GM19328 (cell line): ENCODE data around the gene C16orf95.

Experiments
- ATAC-seq: cut with Tn5 transposase; IDR thresholded peaks from one replicate; pipeline ENCODE4 v1.9.1; 2021; ENCODE audit warnings: mild to moderate bottlenecking, moderate library complexity; ENCODE audit not compliant: unreplicated experiment

The C16orf95 gene

DNA sequence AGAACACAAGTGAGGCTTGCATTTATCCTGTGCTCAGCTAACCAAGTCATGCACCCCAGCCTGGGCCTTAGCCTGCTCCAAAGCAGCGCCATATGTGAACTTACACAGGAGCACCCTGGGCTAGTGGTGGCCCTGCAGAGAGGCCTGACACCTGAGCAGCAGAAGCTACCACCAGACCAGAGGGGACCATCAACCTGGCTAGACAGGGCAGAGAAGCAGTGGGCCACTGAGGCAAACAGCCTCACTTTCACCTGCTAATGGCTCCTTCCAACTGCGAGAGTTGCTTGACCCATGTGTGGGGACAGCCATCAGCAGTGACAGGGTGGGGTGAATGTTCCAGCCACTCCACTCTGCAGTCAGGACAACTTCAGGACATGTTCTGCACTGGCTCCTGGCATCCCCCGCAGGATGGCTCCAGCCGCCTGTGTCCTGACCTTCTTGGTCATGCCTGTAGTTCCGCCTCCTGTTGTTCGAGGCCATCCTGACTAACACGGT is 2.9 kb upstream of the C16orf95 start:
- no peak for ATAC-seq

GRCh38 chr16:87319011-87319410 is 1.8 kb upstream of the C16orf95 start:
- no peak for ATAC-seq

DNA sequence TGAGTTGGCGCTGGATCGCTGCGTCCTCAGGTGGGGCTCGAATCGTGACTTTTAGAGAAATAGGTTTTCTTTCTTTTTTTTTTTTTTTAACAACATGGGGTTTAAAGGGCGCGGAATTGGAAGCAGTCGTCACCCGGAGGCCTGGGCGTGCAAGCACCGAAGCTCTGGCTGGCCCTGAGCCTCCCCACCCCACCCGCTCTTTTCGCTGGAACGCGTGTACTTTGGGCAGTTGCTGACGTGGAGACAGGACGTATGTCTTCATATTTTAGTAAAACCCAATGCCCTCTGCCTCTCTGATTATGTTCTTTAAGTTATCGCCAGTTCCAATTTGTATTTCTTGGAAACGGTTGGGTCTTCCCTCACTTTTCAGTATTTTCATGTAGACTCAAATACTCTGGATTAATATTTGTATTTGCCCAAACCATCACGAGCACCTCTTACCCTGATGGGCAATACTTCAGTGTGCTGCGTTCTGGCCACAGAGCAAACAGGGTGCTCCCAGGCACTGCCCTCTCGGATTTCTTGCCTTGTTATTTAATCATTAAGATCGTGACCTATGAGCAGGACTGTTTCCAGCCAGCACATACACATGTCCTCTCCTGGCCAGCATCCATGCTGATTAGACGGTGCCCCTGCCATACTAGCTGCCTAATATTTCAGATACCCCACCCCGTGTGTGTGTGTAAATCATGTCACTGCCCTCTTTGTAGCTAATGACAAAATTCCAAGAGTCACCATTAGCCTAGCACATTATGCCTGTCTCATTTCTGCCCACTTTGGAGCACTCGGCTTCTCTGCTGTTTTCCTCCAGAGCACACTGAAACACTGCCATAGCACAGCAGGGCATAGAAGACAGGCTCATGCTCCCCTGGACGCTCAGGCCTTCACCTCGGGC is 805 bp upstream of the C16orf95 start:
- ATAC-seq, result no peak

GRCh38 chr16:87316450-87316922 is 706 bp downstream of the C16orf95 start:
- no peak for ATAC-seq

- no peak for ATAC-seq
Measured at GRCh38 chr16:87314990-87315420, 2.2 kb downstream of the C16orf95 start.

- no peak for ATAC-seq
Measured at GRCh38 chr16:87312008-87312407, 5.2 kb downstream of the C16orf95 start.

DNA sequence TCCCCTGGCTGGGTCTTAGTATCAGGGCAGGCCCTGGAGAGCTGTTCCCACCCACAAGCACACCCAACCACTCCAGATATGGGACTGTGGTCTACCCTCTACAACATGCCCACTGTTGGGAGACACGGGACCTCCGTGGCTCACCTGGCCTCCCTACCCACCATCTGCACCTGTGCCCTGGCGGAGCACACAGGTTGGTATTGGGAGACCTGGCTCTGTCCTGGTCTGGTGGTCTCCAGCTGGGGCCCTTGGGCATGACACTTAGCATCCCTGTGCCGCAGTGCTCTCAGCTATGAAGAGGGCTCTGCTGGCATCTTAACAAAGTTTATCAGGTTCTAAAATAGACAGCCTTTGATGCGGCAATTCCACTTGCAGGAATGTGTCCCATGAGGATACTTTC is 5.8 kb downstream of the C16orf95 start:
- ATAC-seq, result no peak

GRCh38 chr16:87310610-87311009 is 6.6 kb downstream of the C16orf95 start:
- no peak for ATAC-seq

- ATAC-seq, result no peak
Measured at GRCh38 chr16:87309620-87310525, 7.3 kb downstream of the C16orf95 start.

GRCh38 chr16:87308826-87309225 is 8.4 kb downstream of the C16orf95 start:
- no peak for ATAC-seq

DNA sequence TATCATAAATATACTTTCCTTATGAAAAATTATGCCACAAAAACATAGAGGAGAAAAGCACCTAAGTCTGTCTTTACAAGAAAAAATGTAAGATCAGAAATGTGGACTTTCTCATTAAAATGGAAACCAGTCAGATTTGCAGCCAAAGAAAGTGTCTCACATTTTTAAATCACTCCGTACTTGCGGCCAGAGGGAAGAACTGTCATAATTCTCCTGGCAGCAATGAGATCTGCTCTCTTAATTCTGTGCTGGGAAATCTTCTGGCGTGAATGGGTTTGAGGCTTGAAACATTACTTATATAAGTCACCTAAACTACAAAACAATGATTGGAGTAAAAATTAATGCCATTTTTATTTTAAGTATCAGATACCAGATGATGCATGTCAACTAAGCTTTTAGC is 10.7 kb downstream of the C16orf95 start:
- ATAC-seq, result no peak

- no peak for ATAC-seq
Measured at GRCh38 chr16:87305505-87306391, 11.4 kb downstream of the C16orf95 start.

- no peak for ATAC-seq
Measured at GRCh38 chr16:87304951-87305350, 12.2 kb downstream of the C16orf95 start.

DNA sequence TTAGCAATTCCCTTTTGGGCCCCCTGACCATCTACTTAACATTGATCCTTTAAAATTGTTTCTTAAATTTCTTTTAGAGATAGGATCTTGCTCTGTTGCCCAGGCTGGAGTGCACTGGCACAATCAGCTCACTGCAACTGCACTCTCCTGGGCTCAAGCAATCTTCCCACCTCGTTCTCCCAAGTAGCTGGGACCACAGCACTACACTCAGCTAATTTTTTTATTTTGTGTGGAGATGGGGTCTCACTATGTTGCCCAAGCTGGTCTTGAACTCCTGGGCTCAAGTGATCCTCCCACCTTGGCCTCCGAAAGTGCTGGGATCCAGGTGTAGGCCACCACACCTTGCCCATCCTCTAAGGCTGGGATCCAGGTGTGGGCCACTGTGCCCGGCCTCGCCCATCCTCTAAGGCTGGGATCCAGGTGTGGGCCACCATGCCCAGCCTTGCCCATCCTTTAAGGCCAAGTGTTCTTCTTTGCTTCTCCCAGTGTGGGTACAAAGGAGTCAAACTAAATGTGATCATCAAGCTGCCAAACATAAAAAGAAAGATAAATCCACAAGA is 13.2 kb downstream of the C16orf95 start:
- no peak for ATAC-seq

- ATAC-seq, result no peak
Measured at GRCh38 chr16:87303431-87303930, 13.7 kb downstream of the C16orf95 start.

GRCh38 chr16:87298857-87299465 is 18.2 kb downstream of the C16orf95 start:
- ATAC-seq, result no peak

DNA sequence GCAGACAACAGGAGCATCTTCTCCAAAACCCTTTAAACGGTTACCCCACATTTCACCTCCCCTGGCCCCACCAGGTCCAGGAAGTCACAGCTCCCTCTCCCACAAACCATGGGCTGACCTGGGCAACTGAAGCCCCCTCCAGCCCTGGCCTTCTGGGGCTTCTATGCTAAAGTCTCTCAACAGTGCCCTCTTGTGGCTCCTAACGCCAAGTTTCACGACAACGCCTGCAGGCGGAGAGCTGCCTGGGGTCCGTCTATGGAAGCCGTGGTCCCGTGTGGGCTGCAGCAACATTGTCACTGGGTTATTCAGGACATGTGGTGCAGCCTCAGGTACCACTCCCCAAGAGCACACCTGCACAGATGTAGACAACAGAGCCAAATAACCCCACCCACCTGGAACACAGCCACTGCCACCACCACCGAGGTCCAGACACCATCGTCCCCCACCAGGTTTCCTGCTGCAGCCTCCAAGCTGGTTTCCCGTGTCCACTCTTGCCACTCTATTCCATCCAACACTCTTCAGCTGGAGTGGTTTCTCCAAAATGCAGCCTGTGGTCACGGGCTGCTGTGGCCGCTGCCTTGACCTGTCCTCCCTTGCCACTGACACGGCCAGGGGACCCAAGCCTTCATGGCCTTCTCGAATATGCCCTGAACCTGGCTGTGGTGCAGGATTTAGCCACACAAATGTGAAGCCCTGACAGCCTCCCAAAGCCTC is 19.1 kb downstream of the C16orf95 start:
- no peak for ATAC-seq

- ATAC-seq, result no peak
Measured at GRCh38 chr16:87297407-87297806, 19.8 kb downstream of the C16orf95 start.
